Stimulated activated CD4-positive, alpha-beta T cell treated with anti-CD3 and anti-CD28 coated beads, Interleukin-1b, Interleukin-23, amount 100 ng/mL, for 1 hour (primary cell): ENCODE results near the gene NPAS1.
"Not testable (repeated sequence)": the region's sequence is repeated elsewhere in the genome, so short reads cannot be mapped to it uniquely, and the experiment has no call there.

Experiments used
- DNase-seq, 2 donors: peaks; one replicate each; pipeline ENCODE4 v3.0.0-alpha.2; 2020; ENCODE audit warnings: low read depth in 2 of 2

Gene NPAS1

DNA sequence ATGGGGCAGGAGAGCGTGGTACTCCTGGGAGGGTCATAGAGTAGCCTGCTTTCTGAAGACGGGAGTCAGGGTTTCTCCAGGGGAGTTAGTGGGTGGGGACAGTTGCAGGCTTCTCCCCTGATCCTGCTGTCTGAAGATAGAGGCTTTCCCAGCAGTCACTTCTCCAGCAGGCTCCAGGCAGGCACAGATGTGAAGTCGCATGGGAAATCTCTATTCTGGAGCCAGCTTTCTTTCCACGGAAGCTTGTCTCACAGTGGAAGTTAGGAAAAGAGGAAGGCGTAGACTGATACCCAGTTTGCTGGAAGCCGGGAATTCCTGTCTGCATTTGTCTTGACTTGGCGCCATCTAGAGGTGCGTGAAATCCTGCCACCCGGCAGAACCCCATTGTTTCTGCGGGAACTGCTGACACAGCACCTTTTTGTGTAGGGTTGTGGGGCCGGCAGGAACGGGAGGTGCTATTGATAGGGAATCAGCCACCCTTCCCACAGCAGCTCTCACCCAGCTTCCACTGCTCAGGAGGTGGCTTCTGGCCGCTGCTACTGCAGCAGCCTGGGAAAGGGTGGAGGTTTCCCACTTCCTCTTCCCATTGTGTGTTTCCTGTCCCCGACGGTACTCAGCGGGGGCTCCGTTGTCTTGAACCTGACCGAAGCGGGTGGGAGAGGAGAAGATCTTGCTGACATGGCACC is 28.5 kb upstream of the NPAS1 start:
- peak; percentile 15 to 37 for DNase-seq

DNA sequence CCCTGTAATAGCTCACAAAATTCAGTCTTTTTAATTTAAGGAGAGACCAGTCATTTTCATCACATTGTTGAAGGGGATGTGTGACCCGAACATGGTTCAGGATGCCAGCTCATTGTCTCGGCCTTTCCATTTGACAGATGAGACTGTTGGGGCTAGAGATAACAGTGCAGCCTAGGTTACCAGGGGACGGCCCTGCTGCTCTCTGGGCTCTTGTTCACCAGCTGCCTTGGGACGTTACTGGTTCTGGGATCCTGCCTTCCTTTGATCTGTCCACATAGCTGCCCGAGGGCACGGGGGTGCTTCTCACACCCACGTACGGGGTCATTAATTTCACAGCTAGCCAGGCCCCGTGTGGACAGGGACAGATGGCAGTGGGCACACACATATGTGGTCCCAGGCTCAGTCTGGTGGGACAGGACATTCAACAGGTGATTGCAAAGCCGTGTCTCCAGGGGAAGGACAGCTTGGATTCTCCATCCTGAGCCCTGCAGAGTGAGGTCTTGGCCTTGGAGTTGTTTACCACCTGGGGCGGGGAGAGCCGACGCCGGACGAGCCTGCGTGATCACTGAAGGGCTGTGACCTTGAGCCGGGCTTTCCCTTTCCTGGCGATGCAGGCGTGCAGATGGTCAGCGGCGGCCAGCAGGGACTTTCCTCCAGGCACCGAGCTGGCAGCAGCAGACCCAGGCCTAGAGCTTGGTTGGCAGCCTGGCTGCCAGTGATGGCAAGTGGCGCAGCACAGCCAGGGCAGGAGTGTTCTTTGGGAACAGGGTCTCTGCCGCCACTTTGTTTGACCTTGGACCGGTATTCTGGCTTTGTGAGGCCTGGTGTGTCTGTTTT is 26.7 kb upstream of the NPAS1 start:
- no peak for DNase-seq

DNA sequence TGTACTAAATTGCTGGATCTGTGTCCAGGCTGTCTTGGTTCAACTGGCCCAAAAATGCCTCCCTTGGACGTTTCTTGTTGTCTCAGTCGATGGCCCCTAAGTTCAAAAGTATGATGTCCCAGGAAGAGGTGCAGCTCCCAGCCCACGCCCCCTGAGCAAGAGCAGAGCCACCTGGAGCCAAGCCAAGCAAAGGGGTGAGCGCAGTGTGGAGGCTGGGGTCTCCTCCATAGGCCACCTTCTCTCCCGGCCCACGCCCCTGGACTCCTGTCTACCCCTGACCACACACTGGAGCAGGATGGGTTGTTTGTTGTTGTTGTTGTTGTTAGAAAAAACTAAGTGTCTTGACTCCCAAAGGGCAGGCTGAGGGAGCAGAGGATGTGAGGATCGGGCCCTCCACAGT is 26.0 kb upstream of the NPAS1 start:
- DNase-seq, result no peak

DNA sequence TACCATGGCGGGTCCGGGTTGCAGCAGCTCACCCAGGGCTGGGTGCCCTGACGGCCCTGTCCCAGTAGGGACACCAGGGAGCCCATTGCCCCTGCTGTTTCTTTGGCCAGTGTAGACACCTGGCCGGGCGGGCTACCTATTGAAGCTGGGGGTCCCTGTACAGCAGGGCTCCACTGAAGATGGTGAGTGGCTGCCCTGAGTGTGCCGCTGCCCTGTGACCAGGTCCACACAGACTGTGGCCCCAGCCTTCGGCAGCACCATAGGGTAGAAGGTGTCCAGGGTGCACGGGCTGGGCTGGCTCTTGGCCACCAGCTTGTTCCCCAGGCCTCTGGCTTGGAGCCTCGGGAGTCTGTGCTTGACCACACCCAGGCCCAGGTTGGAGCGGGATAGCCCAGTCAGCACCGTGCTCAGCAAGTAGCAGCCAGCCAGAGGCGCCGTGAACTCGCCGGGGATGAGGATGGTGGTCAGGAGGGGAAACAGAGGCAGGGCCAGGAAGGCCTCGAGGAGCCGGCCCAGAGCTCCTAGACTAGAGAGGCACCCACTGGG is 25.4 kb upstream of the NPAS1 start:
- DNase-seq, result no peak

DNA sequence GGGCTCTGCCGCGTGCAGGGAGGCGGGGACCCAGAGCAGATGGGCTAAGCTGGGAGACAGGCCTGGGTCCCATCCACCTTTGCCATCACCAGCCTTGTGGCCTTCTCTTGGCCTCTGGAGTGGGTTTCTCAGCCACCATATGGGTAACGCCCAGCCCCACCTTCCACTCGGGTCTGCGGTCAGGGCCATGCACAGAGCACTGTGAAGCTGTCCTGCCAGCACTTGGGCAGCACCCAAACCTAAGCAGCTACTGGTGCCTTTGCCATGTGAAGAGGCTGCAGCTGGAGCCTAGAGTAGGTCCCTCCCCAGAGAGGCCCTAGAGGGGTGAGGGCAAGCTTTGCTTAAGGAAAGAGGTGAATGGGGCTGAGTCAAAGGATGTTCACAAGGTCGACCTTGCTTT is 24.1 kb upstream of the NPAS1 start:
- DNase-seq, result no peak

DNA sequence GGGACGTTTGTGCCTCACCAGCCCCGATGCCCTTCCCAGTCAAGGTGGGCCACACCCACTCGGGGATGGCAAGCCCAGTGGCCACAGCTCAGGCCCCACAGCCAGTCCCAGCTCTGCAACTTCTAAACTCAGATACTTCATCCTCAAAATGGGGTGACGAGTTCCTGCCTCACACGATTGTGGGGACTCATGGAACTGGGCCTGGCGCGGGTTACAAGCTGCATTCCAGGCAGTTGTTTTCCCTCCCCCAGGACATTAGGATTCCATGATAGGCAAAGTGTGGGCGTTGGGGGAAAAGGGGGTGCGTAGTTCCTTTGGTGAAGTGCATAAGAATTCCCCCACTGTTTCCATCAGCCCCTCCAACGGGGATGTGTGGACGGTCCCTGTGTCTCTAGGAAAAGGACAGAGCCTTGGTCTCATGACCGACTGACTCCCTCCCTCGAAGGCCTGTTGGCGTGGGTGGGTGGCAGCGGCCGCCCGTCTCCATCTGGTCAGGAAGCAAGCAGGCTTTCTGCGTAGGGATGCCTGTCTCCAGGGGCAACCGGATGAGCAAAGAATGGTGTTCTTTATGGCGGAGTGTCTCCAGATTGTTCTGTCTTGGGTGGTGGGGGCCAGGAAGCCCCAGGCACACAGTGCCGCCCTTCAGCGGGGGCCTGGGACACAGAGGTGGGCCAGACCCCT is 21.1 kb upstream of the NPAS1 start:
- DNase-seq, result no peak

DNA sequence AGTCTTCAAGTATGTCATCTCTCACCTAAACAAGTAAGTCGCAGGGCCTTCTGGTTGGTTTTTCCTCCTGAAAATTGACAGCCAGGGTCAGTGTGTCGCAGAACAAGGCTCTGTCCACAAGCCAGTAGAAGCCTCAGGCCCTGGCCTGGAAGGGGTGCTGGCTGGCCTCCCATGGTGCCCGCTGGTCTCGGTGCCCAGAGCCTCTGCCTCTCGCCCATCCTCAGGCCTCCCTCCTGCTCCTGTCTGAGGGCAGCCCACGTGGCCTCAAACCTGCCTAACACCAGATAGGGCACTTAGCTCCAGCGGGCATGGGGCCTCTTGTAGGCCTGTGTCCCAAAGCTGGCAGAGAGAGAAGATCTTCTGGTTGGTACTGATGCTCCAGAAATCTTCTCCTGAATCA is 20.3 kb upstream of the NPAS1 start:
- no peak for DNase-seq

DNA sequence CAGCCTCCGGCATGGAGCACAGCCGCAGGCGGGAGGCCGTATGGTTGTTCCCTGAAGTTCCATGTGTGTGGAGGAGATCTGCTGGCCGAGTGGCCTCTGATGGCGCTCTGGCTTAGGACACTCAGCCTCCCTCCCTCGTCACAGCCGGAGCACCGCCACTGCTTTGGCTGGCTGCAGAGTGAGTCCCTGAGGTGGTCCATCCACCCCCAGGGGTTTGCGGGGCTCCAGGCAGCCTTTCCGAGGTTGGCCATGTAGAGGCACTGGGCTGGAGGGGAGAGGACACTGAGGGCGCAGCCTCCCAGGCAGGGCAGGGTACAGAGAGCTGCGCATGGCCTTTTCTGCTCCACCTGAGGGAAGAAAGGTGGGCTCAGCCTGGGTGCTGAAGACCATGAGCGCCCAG is 19.8 kb upstream of the NPAS1 start:
- no peak for DNase-seq

DNA sequence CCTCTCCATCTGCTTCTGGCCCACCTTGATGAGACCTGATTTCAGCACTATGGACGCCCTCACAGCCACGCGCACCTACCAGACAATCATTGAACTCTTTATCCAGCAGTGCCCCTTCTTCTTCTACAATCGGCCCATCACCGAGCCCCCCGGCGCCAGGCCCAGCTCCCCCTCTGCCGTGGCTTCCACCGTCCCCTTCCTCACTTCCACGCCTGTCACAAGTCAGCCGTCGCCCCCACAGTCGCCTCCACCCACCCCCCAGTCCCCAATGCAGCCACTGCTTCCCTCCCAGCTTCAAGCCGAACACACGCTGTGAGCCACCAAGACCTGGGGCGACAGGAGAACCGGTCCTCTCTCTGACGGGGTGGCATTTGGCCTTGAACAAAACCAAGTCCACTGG is 19.3 kb upstream of the NPAS1 start:
- no peak for DNase-seq

DNA sequence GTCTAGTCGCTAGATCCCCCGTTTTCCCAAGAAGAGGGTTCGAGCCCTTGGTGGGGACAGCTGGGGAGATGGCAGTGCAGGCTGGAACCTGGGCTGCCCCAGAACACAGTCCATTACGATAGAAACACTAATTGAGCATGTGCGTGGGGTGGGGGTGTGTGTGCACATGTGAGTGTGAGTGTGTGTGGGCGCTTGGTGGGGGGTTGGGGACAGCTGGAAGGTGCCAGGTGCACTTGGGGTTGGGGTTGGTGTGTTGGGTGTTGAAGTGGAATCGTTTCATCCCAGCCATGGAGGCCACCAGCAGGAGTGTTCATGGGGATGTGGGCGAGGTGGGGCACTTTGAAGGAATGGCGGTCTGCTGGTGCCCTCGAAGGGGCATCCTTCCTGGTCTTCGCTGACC is 18.1 kb upstream of the NPAS1 start:
- DNase-seq, result no peak

DNA sequence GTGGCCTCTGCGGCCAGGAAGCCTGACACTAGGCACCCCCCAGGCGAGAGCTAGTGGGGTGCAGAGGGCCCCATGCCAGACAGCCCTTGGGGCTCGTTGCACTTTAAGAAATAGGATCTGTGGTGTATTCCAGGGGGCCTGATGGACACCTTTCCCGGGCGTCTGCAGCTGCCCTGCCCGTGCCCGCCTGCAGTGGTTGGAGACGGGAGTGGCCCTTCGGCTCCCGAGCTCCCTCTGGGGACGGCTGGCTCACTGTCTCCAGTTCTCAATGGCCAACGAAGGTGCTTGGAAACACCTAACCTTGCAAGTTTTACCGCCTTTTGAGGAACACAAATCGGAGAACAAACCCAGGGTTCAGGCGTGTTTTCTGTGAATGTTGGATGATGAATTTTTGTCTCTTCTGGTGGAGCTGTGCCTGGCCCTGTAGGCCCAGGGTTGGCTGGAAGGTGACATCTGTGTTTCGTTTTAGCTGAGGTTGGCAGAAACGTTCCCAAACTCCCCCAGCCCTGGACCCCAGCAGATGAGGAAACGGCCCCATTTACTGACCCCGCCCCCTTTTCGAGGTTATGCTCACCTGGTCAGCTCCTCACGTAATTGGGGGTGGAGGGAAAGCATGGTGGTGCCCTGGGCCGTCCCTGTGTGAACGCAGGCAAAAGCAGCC is 17.4 kb upstream of the NPAS1 start:
- no peak for DNase-seq

DNA sequence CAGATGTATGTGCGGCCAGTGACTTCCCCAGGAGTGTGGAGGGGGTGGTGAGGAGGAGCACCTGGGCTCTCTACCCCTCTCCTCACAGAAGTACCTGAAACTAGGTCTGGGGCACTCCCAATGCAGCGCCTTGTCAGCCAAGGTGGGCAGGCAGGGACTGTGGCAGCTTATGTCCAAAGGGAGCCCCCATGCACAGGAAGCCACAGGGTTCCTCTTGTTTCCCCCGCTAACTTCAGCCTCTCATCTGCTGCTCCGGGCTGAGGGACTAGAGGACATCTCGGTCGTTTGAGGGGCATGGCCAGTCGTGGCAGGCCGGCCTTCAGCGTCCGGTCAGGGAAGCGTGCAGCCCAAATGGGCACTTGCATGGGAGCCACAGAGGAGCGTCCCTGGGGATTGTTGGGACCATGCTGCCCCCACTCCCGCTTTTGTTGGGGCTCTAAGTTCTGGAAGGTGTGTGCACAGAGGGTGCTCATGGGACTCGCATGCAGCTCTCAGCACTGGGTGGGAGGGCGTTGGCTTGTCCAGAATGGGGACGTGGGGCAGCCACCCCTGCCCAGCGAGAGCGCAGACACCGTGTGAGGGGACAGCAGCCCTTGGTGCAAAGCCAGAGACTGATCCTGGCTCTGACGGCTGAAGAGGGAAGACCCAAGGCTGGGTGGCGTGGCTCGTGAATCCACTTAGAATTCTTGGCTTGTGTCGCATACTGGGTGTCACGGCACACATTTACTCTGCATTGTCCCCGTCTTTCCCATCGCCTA is 16.6 kb upstream of the NPAS1 start:
- DNase-seq, result no peak

DNA sequence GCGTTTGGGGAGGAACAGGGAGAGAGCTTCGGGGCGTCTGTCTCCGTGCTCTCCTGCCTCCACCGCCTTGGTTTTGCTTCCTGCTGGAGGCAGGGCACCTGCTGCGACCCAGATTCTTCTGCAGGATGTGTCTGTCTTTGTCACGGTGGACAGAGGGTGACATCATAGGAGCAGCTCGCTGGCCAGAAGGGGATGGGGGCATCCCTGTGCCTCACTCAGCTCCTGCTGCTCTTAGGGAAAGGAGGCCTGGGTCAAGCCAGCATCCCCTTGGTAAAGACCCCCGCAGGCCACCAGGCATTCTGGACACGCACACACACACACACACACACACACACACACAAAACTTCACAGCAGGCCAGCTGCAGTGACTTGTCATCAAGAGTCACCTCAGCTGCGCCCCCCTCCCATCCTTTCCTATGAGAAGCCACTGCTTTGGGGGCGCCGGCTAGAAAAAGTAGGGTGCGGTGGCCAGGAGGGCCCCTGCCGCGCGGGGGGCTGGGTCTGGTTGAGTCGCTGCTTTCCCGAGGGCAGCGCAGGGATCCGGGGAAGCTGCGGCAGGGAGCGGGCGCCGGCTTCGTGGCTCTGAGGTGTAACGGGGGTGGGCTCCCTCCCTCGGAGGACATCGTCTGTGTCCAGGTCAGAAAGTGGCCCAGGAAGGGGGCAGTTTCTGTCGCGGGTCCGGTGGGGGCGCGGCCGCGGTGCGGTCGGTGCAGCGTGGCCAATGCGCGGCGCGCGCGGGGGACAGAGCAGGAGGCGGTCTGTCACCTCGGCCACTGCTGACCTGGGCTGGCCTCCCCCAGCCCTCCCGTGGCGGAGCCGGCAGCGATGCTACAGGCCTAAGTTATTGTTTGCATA is 15.8 kb upstream of the NPAS1 start:
- DNase-seq, result no peak

DNA sequence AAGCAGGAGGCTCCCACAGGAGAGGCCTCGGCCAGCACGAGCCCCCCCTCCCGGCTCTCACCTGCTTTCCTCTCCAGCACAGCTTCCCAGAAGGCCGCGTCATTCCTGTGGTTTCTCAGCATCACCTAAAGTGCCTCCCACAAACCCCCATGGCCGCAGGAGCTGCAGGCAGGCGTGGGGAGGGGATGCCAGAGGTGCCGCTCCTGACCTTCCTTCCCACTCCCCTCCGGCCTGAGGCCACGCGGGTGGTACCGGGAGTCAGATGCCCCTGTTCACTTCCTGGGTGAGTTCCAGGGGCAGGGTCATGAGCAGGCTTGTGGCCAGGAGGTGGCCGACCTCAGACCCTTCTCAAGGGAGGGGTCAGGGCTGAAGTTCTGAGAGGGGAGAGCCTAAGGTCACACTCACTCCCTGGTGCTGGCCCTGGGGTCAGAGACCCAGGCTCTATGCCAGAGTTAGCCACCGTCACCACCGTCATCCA is 14.4 kb upstream of the NPAS1 start:
- no peak for DNase-seq

DNA sequence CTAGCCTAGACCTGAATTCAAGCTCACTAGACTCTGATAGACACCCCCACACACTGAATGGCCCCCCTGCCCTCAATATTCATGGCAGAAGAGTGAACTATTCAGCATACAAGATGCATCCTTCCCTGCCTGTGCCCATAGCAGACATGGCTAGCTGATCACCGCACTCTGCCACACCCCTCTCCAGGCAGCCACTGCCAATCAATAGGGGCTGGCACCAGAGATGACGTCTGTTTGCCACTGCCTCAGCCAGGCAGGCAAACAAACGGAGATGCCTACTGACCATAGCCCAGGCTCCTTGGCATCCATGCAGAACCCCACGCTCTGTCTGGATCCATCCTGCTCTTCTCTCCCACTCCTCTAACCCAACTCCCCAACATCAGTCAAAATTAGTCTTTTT is 13.8 kb upstream of the NPAS1 start:
- DNase-seq, result no peak

DNA sequence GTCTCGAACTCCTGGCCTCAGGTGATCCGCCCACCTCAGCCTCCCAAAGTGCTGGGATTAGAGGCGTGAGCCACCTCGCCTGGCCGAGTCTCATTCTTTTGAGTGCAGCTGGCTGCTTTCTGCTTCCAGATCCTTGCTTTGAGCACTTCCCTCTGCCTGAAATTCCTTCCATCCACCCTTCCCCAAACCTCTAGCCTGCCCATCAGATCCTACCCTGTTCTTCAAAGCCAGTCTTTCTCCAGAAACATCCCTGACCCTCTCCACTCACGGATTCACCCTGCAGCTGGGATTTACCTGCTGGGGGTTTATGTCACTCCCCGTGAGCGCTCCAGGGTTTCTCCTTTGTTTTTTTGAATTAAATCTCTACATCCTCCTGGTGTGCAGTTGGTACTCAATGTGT is 13.1 kb upstream of the NPAS1 start:
- DNase-seq, result no peak

DNA sequence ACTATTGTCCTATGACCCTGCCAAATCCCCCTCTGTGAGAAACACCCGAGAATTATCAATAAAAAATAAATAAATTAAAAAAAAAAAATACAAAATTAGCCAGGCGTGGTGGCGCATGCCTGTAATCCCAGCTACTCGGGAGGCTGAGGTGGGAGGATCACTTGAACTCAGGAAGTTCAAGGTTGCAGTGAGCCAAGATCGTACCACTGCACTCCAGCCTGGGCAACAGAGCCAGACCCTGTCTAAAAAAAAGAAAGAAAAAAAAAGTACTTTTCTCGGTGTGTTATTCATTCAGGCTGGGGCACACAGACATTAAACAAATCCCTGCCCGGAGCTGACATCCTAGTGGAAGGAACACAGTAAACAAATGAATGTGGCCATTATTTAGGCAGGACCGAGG is 9.1 kb upstream of the NPAS1 start:
- not testable (repeated sequence) for DNase-seq

DNA sequence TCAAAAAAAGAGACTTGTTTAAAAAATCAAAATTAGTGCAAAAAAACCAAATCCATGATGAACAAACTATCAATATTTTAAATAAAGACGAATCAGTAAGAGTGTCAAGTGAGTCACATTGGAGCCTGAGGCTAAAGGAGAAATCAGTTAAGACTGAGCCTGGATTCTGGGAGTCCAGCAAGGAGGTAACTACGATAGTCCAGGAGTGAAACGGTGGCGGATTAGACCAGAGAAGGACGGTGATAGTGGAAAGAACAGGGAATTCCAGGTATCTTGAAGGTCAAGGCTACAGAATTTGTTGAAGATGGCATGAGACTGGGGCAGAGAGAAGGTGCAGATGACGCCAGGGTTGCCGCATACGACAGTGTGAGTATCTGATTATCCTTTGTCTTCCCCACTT is 7.0 kb upstream of the NPAS1 start:
- no peak for DNase-seq

DNA sequence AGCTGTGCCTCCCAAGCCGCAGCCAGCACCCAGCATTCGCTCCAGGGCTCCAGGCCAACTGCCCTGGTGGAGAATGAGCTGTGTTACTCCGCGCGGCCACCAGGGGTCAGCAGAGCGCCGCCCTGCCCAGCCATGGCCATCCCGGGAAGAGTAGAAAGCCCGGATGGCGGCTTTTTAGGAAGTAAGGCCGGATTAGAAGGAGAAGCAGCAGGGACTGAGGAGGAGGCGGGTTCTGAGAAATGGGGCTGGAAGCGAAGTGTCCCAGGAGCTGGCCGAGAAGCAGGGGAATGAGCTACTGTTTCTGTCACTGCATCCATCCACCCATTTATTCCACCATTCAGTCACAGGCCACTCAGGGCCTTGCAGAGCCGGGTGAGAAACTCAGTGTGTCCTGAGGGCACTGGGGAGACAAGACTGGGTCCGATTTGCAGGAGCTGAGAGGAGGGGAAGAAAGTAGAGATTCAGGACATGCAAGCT is 6.6 kb upstream of the NPAS1 start:
- peak; percentile 26 to 53 for DNase-seq

DNA sequence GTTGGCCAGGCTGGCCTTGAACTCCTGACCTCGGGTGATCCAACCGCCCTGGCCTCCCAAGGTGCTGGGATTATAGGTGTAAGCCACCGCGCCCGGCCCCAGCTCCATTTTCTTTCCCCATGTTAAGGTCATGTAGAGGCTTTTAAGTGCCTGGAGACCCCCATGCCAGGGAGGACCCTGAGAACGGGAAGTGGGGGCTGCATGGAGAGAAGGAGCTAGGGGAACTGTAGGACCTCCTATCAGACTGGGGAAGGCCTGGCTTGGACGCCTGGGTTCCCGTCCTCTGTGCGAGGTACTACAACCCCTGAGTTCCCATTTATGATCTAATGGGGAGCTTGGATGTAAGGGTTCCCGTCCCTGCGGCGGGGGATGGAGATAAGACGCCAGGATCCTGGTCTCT is 714 bp upstream of the NPAS1 start:
- DNase-seq, result no peak
